GM23248 (cell line): ENCODE measurements around the gene ST6GALNAC6.

Experiments
- EZH2 ChIP-seq: fragments of 200-600 bp; sonication (generic); IDR thresholded peaks from 2 replicates; pipeline ENCODE4 v1.6.1; 2018; ENCODE audit warnings: antibody characterized with exemption, mild to moderate bottlenecking; ENCODE audit not compliant: insufficient read depth, poor library complexity, severe bottlenecking
- EZH2phosphoT487 ChIP-seq: fragments of 200-600 bp; sonication (generic); IDR thresholded peaks from 2 replicates; pipeline ENCODE4 v1.6.1; 2018; ENCODE audit warnings: antibody characterized with exemption, moderate library complexity, mild to moderate bottlenecking, low read depth; ENCODE audit not compliant: insufficient read depth

- no peak for TF ChIP-seq EZH2phosphoT487
- no peak for TF ChIP-seq EZH2
Observed at GRCh38 chr9:127903557-127904475, 4.4 kb upstream of the ST6GALNAC6 start.
